AG08395 (cell line): ENCODE data around the gene SLC2A4.
A peak's percentile ranks its signal among the peaks of the same experiment; 100 is the strongest.

Source experiments
- DNase-seq: peaks from one replicate; pipeline ENCODE4 v3.0.0; 2012; ENCODE audit warnings: mixed read lengths, low spot score

SLC2A4 gene

DNA sequence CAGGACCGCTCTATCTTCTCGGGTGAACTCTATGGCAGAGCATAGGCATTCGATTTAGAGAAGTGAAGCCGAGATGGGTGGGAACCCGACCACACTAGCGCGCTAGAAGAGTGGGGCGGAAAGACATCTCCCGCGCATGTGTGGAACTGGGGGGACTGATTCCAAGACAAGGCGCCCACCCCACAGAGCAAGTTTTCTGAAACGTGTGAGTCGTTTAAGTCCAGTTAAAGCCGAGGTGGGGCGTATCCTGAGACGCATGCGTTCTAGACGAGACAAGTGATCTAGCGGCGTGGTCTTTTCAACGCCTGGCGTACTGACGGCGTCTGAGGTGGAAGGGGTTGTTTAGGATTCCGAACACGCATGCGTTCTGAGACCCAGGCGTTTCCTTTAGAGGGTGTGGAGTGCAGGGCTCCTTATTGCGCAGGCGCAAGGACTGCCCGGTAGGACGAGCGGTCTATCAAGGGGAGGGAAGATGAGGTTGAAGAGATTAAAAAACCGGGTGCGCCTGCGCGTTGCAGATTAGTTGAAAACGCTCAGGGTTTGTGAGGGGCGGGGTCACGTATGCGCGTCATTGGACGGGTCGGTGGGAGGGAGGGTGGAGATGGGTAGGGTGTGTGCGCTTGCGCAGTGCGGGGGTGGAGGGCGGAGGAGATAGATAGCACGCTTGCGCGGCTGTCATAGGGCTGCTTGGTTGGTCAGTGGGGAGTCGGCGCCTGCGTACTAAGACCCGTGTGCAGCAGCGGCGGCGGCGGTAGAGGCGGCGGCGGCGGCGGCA, 25.6 kb downstream of the SLC2A4 start, which contains the start of gene EIF5A:
EIF5A (plus strand) TSS at position 718 of the 775 bp plus-strand sequence. CDS start 2,008 bp downstream, outside the sequence.
- DNase-seq, result peak; percentile 100

DNA sequence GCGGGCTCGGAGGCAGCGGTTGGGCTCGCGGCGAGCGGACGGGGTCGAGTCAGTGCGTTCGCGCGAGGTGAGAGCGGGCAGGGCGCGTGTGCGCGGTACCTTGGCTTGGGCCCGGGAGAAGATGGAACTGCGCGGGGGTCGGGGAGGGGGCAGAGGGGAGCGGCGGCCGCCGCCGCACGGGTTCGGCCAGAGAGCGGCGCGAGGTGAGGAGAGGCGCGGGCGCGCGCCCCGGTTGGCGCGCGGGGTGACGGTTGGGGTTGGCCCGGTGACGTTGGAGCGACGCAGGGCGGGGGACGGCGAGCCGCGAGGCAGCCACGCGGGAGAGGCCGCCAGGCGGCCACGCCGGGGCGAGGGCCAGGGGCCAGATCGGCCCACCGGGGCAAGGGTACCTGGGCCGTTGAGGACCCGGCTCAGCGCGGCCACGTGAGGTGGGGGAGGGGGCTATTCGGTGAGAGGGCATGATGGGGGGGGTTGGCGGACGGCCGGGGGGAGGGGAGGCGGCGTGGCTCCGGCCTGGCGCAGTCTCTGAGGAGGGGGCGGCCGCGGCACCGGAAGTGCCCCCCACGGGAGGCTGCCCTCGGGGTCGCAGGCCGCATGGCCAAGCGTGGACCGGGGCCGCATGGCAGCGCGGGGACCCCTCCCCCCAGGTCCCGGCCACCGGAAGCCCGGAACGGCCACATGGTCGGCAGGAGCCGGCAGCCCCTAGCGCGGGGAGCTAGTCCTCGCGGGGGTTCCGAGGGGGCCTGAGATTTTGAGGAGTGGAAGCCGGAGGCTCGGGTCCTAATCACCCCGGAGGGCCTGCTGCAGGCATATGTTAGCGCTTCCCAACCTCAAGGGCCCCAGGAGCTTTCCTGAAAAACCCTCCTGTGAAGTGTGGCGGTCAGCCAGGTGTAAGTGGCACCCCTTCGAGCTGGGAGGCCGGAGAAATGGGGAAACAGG, 26.4 kb downstream of the SLC2A4 start:
- no peak for DNase-seq

DNA sequence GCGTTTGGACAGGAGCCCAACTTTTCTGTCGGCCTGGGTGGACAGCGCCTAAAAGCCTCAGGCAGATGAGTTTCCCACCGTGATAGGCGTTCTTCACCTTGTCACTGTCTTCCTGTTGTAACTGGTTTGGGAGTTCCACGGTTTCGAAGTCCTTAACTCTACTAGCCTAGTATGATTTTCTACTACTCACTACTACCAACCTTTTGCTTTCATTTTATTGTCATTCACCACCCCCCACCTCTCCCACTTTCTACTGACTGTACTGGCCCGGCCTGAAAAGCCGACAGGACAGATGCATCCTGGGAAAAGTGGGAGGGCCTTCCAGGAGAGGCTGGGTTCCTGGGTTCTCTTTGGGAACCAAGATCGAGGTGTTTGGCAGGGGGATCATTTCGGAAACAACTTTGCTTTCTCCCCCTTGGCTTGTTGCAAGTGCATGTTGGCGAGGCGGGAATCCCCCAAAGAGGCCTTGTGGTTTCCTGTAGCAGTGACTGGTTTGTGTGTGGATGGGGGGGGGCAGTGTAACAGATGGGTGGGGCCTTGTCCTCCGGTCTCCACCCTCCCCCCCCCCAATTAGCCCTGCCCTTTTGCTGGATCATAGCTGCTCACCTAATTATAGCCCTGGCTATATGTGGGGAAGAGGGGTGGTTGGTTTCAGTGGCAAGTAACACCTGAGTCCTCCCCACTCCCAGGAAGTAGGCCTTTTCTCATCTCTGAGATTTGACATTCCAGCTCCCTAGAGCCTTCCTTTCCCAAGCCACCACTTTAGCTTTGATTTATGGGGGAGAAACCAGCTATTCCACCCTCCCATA, 27.3 kb downstream of the SLC2A4 start:
- peak; percentile 82 for DNase-seq

DNA sequence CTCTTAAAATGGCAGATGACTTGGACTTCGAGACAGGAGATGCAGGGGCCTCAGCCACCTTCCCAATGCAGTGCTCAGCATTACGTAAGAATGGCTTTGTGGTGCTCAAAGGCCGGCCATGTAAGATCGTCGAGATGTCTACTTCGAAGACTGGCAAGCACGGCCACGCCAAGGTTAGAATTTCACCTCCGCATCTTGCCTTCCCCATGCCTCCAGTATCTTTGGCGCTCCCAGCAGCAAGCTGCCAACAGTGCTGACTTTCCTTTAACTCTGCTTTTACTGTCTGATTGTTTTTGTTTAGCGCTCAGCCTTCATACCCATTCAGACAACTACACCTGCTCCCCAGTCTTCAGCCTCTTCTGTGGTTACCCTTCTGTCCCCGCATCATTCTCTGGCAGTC, 28.1 kb downstream of the SLC2A4 start:
- no peak for DNase-seq

DNA sequence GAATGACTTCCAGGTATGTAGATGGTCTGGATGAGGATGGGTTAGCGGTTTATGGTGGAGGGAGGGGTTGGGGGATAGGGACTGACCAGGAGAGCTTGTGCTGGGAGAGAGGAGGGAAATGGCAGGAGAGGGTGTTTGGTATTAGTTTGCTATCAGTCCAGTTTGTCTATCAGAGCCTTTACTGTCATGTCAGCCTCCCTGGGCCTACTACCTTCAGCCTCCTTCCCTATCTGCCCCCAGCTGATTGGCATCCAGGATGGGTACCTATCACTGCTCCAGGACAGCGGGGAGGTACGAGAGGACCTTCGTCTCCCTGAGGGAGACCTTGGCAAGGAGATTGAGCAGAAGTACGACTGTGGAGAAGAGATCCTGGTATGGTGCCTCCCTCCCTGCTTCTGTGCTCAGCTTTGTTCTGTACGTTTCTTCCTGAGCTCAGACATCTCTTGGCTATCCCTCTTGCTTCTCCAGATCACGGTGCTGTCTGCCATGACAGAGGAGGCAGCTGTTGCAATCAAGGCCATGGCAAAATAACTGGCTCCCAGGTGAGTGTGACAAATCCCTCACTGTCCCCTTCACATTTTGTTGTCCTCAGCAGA, 29.7 kb downstream of the SLC2A4 start:
- no peak for DNase-seq

DNA sequence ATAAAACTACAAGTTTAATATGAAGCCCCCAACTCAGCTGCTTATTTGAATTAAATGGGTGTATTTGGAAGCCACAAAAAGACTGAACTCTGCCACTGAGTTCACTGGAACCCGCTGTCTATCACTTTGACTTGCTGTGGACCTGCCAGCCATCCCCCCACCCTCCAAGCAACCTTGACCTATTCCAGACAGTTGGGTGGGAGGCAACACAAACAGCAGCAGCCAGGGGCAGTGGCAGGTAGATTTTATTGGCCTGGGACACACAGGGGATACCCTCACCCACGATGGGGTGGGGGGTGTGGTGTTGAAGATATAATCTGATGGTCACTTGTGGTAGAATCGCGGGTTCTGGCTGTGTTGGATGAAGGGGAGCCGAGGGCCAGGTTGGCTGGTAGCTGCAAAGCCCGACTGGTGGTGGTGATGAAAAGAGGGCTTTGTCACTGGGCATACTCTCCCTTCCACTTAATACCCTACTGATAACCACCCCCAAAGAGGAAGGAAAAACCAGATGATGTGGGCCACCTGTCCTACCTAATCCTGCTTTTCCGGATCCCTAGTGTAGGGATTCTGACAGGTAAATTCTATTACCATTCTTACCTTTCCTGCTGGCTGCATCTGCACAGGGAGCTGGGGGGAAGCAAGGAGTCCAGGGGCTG, 31.0 kb downstream of the SLC2A4 start:
- no peak for DNase-seq

DNA sequence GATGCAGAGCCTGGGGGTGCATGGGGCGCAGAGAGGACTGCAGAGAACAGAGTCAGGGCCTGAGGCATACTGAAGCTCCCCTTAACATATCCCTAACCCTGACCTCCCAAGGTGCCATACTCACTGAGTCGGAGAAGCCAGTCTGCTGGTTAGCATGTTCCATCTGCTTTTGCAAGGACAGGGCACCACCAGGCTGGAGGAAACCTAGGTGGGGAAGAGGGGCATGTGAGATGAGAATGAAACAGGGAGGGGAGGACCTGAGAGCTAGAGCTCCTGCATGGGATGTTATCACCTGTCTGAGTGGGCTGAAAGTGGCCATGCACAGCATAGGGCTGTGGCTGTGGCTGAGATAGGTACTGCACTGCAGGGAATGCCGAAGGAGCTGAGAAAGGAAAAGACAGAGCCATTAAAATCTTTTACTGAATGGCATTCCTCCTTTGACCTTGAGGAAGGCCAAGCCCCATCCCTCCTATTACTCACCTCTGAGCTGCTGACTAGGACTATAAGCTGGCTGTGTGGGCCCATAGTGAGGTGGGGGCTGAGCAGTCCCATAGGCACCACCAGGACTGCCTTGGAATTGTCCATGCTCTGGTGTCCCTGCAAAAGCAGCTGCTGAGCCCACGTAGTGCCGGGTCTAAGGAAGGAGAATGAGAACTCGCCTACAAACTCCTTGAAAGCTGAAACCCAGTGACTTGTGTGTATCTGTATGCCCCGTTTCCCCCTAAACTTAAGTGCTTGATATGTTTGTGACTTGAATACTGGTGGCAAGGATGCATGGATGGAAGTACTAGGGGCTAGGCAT, 31.8 kb downstream of the SLC2A4 start:
- DNase-seq, result no peak

DNA sequence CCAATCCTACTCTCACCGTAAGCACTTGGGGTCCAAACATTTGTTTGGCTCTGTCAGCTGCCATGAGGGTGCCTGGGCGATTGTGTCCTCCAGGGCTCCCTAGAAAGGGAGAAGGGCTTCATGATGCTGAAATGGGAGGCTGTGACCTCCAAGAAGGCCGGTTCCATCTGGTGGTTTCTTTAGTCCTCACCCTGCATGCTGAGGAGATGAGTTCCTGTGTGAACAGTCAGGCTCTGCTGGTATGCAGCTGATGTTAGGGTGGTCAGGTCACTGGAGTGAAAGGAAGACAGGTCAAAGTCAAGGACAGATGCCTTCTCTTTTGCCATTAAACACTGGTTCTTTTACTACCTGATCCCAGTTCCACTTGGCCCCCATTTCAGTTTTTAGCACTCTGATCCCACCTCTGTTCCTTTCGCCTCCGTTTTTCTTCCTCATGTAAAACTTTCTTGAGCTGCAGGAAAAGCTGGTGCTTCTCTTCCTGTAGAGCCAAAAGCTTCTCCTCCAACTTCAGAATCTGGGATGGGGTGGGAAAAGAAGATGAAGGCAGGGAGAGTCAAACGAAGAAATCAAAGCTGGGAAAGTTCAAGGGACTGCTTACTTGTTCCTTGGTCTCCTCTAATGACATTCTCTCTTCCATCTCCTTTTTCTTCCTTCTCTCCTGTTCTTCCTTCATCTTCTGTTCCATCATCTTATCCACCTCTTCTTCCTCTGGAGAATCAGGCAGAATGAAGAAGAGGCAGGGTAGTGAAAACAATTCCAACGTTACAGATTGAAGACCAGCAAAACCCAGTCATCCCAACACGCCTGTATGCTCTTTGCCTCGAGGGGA, 32.6 kb downstream of the SLC2A4 start:
- DNase-seq, result no peak

DNA sequence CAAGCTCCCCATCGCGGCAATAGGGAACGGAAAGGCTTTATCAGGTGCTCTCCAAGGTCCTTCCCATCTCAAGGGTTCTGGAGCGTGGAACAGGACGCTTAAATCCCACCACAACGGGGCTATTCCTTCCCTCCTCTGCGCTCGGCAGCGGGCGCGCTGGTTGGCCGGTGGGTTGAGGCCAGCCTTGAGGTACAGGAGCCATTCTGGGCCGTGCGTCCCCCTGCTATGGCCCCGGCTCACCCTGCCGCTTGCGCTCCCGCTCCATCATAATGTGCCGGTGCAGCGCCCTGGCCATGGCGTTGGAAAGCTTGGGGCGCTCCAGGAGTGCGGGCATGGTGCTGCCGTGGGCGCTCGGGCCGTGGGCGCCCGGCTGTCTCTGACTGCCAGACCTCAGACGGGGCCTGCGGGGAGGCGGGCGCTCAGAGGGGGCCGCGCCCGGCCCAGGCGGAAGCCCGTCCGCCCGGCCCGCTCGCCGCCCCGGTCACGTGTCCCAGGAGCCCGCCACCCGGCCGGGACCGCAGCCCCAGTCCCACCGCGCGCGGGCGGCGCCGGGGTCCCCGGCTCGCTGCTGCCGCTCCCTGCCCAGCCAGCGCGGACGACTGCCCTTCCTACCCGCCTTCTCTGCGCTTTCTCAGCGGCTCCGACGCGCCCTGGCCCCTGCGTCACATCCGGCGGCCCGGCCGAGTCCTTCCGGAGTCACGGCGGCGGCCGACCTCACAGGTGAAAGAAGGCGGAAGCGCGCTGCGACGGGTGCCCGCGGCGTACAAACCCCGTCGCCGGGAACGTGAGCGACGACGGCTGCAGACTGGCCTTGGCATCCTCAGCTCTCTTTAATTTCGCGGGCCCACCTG, 33.4 kb downstream of the SLC2A4 start, which contains the start of gene GPS2:
GPS2 (minus strand) TSS at position 642 of the 851 bp plus-strand sequence; CDS start at position 334, 308 bp downstream.
- DNase-seq, result peak; percentile 87

DNA sequence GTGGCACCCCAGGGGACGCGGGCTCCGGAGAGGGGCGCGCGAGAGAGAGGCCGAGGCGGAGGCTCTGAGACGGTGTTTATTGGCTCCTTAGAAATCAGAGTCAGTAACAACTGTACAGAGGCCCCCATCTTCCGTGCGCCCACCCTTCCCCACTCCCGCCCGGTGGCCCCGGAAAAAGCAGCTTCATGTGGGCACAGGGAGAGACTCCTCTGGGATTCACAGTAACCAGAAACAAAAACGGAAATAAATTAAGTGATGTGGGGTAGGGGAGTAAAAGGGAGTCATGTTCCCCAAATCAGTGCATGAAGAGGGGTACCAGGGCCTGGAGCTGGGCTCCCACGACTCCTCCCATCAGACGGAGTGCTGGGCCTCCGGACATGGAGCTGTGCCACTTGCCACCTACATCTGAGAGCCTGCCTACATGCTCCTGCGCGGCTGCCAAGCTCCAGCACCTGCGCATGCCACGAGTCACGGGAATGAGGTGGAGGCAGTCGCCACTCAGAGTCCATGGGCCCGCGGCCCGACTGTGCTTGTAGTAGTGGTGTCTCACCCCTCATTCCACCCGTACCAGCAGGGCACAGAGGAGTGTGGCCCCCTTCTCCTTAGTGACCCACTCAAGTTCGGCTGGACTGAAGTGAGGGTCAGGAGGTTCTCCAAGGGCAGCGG, 34.2 kb downstream of the SLC2A4 start:
- no peak for DNase-seq

DNA sequence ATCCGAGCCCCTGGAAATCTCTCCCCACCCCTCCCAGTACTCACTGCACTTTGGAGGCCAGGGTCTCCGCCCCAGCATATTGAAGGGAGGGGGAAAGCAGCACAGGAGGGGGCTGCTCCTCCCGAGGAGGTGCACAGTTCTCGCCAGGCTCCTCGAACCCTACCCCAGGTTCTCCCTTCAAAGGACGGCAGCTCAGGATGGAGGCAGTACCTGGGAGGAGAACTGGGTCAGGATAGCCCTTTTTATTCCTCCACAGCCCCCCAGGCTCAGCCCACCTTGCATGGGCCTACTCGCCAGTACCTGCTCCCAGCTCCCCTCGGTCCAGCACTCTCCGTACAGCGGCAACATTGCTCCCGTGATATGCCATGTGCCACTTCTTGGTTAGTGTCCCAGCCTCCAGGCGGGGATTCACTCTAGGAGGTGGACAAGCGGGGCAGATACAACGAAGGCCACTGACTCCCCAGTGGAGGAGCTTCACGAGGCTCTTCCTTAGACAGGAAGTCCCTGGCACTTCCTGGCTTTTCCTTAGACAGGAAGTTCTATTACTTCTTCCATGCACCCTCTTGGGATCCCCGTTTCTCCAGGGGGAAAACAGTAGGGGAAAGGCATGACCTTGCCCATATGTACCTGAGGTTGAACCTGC, 35.8 kb downstream of the SLC2A4 start:
- DNase-seq, result no peak

DNA sequence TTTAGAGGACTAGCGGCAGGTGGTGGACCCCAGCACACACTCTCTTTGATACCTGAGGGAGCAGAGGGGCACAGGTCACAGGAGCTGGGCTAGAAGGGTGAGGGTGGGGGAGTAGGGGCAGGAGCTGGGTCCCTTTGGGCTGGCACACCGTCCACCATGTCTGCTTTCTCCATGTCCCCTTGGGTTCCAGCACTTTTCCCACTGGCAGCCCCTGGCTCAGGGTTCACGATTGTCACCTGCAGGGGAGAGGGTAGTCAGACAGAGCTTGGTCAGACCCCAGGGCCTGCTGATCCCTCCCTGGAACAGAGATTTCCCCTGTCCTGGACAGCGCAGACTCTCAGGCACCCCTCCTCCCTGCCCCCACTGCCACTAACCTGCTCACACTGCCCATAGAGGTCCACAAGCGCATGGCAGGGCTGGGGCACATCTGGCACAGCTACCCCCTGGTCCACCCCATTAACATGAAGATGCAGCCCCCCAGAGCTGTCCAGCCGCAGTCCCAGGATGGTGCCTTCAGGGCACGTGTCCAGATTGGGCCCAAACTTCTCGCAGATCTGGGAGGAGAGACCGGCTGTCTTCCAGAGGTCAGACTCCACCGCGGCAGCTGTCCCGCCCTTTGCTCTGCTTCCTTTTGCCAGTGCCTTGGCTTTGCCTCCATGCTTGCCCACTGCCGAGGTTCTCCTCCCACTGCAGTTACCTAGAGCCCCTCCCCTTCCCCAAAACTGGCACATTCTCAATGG, 36.8 kb downstream of the SLC2A4 start:
- DNase-seq, result no peak

DNA sequence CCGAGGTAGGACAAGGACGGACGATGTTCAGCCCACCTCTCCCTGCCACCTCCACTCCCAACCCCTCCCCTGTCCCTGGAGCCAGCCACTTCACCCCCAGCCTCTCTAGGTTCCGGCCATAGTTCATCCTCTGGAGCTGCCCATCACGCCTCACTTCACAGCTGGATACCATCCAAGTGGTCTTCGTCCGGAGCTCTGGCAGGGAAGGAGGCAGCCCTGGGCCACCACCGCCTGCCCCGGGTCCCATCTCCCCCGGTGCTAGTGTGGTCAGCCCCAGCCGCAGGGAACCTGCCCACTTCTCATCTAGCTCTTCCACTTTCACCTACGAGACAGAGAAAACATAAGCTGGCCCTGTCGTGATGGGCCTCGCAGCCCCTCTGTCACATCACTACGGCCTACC, 39.9 kb downstream of the SLC2A4 start:
- no peak for DNase-seq

DNA sequence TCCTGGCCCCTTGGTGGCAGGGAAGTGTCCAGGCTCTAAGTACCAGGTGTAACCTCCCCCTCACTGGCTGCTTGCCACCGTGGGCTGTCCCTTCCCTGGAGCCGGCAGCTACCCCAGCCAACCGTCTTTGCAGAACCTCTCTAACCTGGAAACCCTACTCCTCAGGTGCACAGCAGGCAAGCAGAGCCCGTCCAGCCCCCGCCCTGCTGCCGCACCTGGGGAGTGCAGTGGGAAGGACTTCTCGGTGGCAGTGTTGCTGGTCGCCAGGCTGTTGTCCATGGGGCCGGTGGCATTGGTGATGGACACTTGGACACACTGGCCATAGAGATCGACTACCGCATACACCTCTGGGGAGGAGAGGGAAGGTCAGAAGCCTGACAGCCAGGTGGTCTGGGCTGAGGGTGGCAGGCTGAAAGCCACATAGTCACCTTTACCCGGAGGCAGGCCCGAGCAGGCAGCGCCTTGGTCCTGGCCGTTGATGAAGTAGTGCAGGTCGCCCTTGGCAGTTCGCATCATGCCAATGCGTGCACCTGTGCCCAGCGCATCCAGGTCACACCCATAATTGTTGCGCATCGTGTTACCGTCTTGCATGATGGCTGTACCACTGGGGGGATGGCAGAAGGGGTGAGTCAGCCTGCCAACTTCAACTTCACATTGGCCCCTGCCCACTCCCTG, 41.1 kb downstream of the SLC2A4 start:
- DNase-seq, result no peak

DNA sequence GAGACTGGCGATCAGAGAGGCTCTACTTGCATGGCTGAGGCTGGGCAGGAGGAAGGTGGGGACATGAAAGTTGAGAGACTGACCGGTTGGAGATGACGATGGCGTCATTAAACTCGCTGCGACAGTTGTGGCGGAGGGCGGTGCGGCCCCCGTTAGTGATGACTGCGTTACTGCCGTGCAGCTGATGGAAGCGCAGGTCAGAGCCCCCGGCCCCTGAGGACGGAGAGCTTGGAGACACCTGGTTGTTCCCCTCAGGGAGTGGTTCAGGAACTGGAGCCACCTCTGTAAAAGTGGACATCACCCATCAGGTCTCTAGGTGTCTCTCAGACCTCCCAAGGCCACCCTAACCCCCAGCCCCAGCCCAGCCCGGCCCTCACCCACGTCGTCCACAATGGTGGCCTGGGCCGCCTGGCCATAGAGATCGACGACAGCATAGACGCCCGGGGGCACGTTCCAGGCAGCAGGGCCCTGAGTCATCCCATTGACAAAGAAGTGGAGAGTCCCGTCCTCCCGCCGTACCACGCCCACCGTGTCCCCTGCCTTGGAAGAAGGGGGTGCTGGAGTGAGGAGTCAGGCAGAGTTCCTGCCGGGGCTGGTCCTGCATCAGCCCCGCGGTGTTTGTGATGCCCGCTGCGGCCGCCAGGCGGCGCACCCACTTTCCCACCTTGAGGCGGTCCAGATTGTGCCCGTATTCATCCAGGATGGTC, 42.4 kb downstream of the SLC2A4 start:
- peak; percentile 63 for DNase-seq
